Measurements from ENCODE around the gene ELANE. TPM values are rescaled to one million over a fixed set of nuclear protein-coding genes. Genes with fewer than 3 reads are reported as not detected.

Gene ELANE
- total RNA-seq, 1 donor from 2014 or later, result not detected

GRCh38 chr19:866769-867300 lies 14.7 kb downstream of the ELANE start:
- no peak overlapping the region for H3K27ac Mint-ChIP-seq
- intact Hi-C loops (cut with micrococcal nuclease), result no loop called here

GRCh38 chr19:867301-867793 lies 15.2 kb downstream of the ELANE start:
- intact Hi-C loops (cut with micrococcal nuclease), result no loop called here

More at GRCh38 chr19:866769-867300, 14.7 kb downstream of the ELANE start:
- no peak for DNase-seq (ENCODE audit: low spot score)
- H3K27me3 Mint-ChIP-seq (ENCODE audit: low read depth), result no peaks in the 10 kb centered on the region
- peaks cover 9% of the 10 kb centered on the region for H3K4me1 Mint-ChIP-seq (ENCODE audit: low read depth)
- no peaks in the 10 kb centered on the region for H3K9me3 Mint-ChIP-seq
- peaks cover 13% of the 10 kb centered on the region for H3K36me3 Mint-ChIP-seq (ENCODE audit: low read depth)
- no peak overlapping the region for H3K4me3 Mint-ChIP-seq (ENCODE audit: low read depth)

GRCh38 chr19:867855-868457 lies 15.9 kb downstream of the ELANE start:
- Mint-ChIP-seq H3K4me1 (ENCODE audit: low read depth) (peaks cover 7% of the 10 kb centered on the region), H3K27ac (no peak overlapping the region), H3K36me3 (ENCODE audit: low read depth) (peaks cover 13% of the 10 kb centered on the region), H3K4me3 (ENCODE audit: low read depth) (no peak overlapping the region), H3K9me3 (no peaks in the 10 kb centered on the region), H3K27me3 (ENCODE audit: low read depth) (no peaks in the 10 kb centered on the region)
- DNase-seq (ENCODE audit: low spot score), result no peak
- intact Hi-C loops (cut with micrococcal nuclease), result no loop called here

More at GRCh38 chr19:867301-867793, 15.2 kb downstream of the ELANE start:
- Mint-ChIP-seq H3K9me3 (no peaks in the 10 kb centered on the region), H3K27me3 (ENCODE audit: low read depth) (no peaks in the 10 kb centered on the region), H3K4me3 (ENCODE audit: low read depth) (no peak overlapping the region), H3K27ac (no peak overlapping the region), H3K4me1 (ENCODE audit: low read depth) (peaks cover 9% of the 10 kb centered on the region), H3K36me3 (ENCODE audit: low read depth) (peaks cover 13% of the 10 kb centered on the region)
- no peak for DNase-seq (ENCODE audit: low spot score)

DNA sequence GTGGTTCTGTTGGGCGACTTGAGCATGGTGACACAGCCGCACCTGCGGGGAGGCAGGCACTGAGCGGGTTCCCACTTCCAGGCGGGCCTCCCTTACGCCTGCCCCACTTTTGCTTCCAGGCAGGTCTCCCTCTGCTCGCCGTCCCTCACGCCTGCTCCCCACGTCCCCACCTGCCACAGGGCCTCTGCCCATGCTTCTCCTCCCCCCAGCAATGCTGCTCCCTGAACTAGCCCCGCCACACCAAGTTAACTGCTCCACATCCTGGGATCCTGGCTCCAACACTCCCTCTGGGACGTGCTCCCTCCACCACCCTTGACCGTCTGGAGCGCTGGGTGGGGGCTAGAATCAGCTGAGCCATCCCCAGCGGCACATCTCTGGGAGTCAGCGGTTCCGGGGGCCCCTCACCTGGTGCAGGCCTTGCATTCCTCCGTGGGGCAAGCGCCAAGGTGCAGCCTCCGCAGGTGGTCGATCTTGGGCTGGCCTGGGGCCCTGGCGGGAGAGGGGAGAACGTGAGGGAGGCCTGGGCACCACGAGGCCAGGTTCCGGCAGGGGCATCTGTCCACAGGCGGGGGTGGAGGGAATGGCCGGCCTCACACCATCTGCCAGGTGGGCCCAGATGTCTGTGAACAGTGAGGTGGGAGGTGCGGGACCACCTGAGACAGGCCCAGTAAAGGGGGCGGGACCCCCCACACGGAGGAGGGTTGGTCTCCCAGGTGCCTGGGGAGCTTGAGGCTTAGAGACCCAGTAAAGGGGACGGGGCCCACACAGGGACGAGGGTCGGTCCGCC lies 16.5 kb downstream of the ELANE start:
- Mint-ChIP-seq H3K4me1 (ENCODE audit: low read depth) (peaks cover 3% of the 10 kb centered on the region), H3K9me3 (no peaks in the 10 kb centered on the region), H3K4me3 (ENCODE audit: low read depth) (no peak overlapping the region), H3K27ac (no peak overlapping the region), H3K36me3 (ENCODE audit: low read depth) (peaks cover 13% of the 10 kb centered on the region), H3K27me3 (ENCODE audit: low read depth) (no peaks in the 10 kb centered on the region)
- intact Hi-C loops (cut with micrococcal nuclease), result no loop called here
- no peak for DNase-seq (ENCODE audit: low spot score)

GRCh38 chr19:869245-870177 lies 17.4 kb downstream of the ELANE start:
- H3K4me1 Mint-ChIP-seq (ENCODE audit: low read depth), result peaks cover 2% of the 10 kb centered on the region
- H3K27ac Mint-ChIP-seq, result no peak overlapping the region
- H3K36me3 Mint-ChIP-seq (ENCODE audit: low read depth), result peaks cover 13% of the 10 kb centered on the region
- H3K9me3 Mint-ChIP-seq, result no peaks in the 10 kb centered on the region
- intact Hi-C loops (cut with micrococcal nuclease), result no loop called here
- H3K27me3 Mint-ChIP-seq (ENCODE audit: low read depth), result no peaks in the 10 kb centered on the region
- H3K4me3 Mint-ChIP-seq (ENCODE audit: low read depth), result no peak overlapping the region
- no peak for DNase-seq (ENCODE audit: low spot score)

DNA sequence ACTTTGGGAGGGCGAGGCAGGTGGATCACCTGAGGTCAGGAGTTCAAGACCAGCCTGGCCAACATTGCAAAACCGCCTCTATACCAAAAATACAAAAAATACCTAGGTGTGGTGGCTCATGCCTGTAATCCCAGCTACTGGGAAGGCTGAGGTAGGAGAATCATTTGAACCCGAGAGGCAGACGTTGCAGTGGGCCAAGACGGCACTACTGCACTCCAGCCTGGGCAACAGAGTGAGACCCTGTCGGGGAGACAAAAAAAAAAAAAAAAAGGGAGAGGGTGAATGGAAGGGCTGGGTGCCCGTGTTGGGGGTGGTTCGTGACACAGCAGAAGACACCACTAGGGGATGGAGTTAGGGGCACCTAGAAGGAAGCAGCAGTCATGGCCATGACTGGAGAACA lies 18.2 kb downstream of the ELANE start:
- Mint-ChIP-seq H3K4me3 (ENCODE audit: low read depth) (no peak overlapping the region), H3K36me3 (ENCODE audit: low read depth) (peaks cover 13% of the 10 kb centered on the region), H3K27ac (no peak overlapping the region), H3K4me1 (ENCODE audit: low read depth) (peaks cover 2% of the 10 kb centered on the region), H3K27me3 (ENCODE audit: low read depth) (no peaks in the 10 kb centered on the region), H3K9me3 (no peaks in the 10 kb centered on the region)
- DNase-seq (ENCODE audit: low spot score), result no peak
- intact Hi-C loops (cut with micrococcal nuclease), result no loop called here

DNA sequence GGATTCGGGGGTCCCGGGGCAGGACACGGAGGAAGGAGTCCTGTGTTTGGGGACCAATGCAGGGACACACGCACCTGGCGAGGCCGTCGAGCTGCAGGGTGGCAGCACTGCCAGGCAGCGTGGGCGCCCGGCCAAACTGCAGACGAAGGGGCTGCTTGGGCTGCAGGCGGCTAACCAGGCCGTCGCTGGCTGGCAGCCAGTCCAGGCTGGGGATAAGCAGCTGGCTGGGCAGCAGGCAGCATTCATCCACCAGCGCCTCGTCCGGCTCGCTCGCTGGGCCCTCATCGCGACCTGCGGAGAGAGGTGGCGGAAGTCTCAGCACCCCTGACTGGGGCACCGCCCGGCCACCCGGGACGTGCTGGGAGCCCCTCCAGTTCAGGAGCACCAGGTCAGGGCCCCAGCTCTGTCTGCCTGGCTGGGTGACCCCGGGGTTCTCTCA lies 18.9 kb downstream of the ELANE start:
- Mint-ChIP-seq H3K9me3 (no peaks in the 10 kb centered on the region), H3K36me3 (ENCODE audit: low read depth) (peaks cover 13% of the 10 kb centered on the region), H3K4me1 (ENCODE audit: low read depth) (peaks cover 2% of the 10 kb centered on the region), H3K27me3 (ENCODE audit: low read depth) (no peaks in the 10 kb centered on the region), H3K27ac (no peak overlapping the region), H3K4me3 (ENCODE audit: low read depth) (no peak overlapping the region)
- intact Hi-C loops (cut with micrococcal nuclease), result no loop called here
- no peak for DNase-seq (ENCODE audit: low spot score)

GRCh38 chr19:871446-872265 lies 19.6 kb downstream of the ELANE start:
- intact Hi-C loops (cut with micrococcal nuclease), result no loop called here
- Mint-ChIP-seq H3K4me3 (ENCODE audit: low read depth) (peak overlapping the region; percentile 33), H3K4me1 (ENCODE audit: low read depth) (peaks cover 2% of the 10 kb centered on the region), H3K27ac (peak overlapping the region; percentile 72), H3K9me3 (no peaks in the 10 kb centered on the region), H3K27me3 (ENCODE audit: low read depth) (no peaks in the 10 kb centered on the region), H3K36me3 (ENCODE audit: low read depth) (peaks cover 16% of the 10 kb centered on the region)
- DNase-seq (ENCODE audit: low spot score), result no peak

DNA sequence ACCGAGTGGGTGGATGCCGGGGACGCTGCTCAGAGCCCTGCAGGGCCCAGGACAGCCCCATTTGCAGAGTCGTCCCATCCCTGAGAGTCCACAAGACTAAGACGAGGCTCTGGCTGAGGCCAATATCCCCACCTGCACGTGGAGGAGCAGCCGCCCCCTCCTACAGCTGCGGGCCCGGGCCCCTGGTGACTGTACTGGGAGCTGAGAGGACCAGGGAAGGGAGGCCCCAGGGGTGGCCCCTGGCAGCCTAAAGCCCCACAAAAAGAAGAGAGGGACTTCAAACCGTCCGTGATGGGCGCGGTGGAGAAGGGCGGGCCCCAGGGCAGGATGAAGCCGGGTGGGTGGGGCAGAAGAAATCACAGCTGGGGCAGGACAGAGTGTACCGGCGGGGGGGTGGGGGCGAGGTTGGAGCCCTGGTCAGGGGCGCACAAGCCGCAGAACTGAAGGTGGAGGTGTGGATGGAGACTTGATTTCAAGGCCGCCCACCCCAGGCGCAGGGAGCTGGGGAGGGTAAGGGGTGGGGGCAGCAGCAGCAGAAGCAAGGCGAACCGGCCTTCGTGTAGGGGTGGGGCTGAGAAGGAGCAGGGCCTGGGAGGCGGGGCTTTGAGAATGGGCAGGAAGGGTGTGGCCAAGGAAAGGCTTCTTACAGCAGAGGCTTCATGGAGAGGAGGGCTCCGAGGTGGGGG lies 20.3 kb downstream of the ELANE start:
- Mint-ChIP-seq H3K4me3 (ENCODE audit: low read depth) (peak overlapping the region; percentile 65), H3K36me3 (ENCODE audit: low read depth) (peaks cover 14% of the 10 kb centered on the region), H3K27ac (peak overlapping the region; percentile 49), H3K4me1 (ENCODE audit: low read depth) (peaks cover 2% of the 10 kb centered on the region), H3K9me3 (no peaks in the 10 kb centered on the region), H3K27me3 (ENCODE audit: low read depth) (no peaks in the 10 kb centered on the region)
- intact Hi-C loops (cut with micrococcal nuclease), result no loop called here
- DNase-seq (ENCODE audit: low spot score), result peak; percentile 87

DNA sequence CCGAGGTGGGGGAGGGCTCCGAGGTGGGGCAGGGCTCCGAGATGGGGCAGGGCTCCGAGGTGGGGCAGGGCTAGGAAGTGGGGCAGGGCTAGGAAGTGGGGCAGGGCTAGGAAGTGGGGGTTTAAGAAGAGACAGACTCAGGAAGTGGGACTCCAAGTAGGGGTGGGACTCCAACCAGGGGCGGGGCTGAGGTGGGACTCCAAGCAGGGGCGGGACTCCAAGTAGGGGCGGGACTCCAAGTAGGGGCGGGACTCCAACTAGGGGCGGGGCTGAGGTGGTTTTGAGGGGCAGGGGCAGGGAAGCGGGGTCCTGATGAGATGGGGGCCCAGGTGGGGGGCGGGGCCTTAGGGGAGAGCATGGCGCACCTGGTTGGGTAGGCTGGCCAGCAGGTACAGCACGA lies 21.0 kb downstream of the ELANE start:
- intact Hi-C loops (cut with micrococcal nuclease), result no loop called here
- no peak overlapping the region for H3K4me3 Mint-ChIP-seq (ENCODE audit: low read depth)
- peak; percentile 79 for DNase-seq (ENCODE audit: low spot score)
- peak overlapping the region; percentile 67 for H3K27ac Mint-ChIP-seq
- H3K27me3 Mint-ChIP-seq (ENCODE audit: low read depth), result no peaks in the 10 kb centered on the region
- H3K9me3 Mint-ChIP-seq, result no peaks in the 10 kb centered on the region
- peaks cover 2% of the 10 kb centered on the region for H3K4me1 Mint-ChIP-seq (ENCODE audit: low read depth)
- H3K36me3 Mint-ChIP-seq (ENCODE audit: low read depth), result peaks cover 11% of the 10 kb centered on the region

GRCh38 chr19:873561-874041 lies 21.5 kb downstream of the ELANE start:
- peaks cover 11% of the 10 kb centered on the region for H3K36me3 Mint-ChIP-seq (ENCODE audit: low read depth)
- no peak for DNase-seq (ENCODE audit: low spot score)
- intact Hi-C loops (cut with micrococcal nuclease), result no loop called here
- H3K27me3 Mint-ChIP-seq (ENCODE audit: low read depth), result no peaks in the 10 kb centered on the region
- H3K4me1 Mint-ChIP-seq (ENCODE audit: low read depth), result peaks cover 2% of the 10 kb centered on the region
- no peak overlapping the region for H3K27ac Mint-ChIP-seq
- no peaks in the 10 kb centered on the region for H3K9me3 Mint-ChIP-seq
- H3K4me3 Mint-ChIP-seq (ENCODE audit: low read depth), result no peak overlapping the region
